Smooth muscle cell of the brain vasculature (primary cell): ENCODE results near the gene SCLT1.
"Not testable (repeated sequence)": the region's sequence is repeated elsewhere in the genome, so short reads cannot be mapped to it uniquely, and the experiment has no call there.

Experiments
- DNase-seq: peaks from one replicate; pipeline ENCODE4 v3.0.0-alpha.2; 2012; ENCODE audit warnings: low read depth, low spot score

SCLT1 gene

DNA sequence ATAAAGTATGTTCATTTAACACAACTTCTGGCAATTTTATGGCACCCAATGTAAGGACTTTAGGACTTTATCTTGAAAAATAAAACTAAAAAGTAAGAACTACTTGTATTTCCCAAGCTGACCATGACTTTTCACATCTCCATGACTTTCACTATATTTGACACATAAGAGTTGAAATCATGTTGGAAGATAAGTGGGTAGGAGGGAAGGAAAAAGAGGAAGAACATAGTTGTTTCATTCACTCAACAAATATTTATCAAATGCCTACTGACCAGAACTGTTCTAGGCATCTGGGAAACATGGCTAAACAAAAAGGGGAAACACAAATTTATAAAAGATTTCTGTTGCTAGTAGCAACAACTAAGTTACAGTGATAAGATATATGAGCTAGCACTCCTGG, 16.0 kb downstream of the SCLT1 start:
- DNase-seq, result no peak

DNA sequence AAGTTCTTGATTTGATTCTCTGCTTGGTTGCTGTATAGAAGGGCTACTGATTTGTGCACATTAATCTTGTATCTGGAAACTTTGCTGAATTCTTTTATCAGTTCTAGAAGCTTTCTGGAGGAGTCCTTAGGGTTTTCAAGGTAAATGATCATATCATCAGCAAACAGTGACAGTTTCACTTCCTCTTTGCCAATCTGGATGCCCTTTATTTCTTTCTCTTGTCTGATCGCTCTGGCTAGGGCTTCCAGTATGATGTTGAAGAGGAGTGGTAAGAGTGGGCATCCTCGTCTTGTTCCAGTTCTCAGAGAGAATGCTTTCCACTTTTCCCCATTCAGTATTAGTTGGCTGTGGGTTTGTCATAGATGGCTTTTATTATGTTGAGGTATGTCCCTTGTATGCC, 23.8 kb downstream of the SCLT1 start:
- not testable (repeated sequence) for DNase-seq

DNA sequence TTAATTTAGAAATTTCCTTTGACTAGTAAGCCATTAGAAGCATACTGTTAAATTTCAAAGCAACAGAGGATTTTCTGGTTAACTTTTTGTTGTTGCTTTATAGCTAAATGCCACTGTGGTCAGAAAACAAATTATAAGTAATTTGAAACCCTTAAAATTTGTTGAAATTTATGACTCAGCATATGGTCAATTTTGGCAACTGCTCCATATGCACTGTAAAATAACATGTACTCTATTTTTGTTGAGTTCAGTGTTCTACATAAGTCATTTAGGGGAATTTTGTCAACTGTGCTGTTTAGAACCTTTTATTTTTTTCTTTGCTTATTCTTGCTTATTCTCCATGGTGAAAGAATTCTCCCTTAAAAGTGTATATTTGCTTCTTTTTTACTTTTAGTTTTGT, 28.6 kb downstream of the SCLT1 start:
- peak; percentile 45 for DNase-seq

DNA sequence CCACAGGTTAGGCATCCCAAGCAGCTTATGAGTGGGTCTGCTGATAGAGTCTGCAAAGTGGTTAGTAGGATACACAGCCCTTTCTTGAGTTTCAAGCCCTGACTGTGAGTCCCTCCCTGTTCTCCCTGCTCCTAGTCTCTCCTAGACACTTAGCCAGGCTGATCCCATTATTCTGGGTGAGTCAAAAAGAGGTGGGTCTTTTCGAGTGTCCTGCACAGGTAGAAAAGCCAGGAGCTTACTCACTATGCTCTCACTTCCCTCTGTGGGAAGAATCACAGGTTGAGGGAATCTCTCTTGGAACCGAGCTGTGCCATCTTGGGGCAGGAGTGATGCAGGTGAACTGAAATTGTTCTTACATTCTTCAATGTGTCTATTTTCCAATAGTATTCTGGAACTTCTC, 29.7 kb downstream of the SCLT1 start:
- DNase-seq, result no peak

DNA sequence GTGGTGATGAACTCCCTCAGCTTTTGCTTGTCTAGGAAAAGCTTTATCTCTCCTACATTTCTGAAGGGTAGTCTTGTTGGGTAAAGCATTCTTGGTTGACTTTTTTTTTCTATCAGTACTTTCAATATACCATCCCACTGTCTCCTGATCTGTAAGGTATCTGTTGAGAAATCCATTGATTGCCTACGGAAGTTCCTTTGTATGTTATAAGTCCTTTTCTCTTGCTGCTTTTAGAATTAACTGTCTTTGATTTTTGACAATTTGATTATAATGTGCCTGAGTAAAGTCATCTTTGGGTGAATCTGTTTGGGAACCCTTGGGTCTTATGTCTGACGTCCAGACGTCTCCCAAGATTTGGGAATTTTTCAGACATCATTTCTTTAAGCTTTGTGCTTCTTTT, 30.8 kb downstream of the SCLT1 start:
- no peak for DNase-seq

DNA sequence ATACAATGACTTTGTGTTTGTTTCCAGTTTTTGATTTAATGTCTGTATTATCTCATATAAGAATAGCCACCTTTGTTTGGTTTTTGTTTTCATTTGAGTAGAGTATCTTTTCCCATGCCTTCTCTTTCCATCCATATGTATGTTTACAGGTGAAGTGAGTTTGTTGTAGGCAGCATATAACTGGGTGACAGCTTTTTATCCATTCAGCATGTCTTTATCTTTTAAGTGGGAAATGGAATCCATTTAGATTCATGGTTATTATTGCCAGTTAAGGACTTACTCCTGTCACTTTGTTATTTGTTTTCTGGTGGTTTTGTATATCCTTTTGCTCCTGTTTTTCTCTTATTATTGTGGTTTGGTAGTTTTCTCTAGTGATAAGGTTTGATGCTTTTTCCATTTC, 34.3 kb downstream of the SCLT1 start:
- DNase-seq, result no peak

DNA sequence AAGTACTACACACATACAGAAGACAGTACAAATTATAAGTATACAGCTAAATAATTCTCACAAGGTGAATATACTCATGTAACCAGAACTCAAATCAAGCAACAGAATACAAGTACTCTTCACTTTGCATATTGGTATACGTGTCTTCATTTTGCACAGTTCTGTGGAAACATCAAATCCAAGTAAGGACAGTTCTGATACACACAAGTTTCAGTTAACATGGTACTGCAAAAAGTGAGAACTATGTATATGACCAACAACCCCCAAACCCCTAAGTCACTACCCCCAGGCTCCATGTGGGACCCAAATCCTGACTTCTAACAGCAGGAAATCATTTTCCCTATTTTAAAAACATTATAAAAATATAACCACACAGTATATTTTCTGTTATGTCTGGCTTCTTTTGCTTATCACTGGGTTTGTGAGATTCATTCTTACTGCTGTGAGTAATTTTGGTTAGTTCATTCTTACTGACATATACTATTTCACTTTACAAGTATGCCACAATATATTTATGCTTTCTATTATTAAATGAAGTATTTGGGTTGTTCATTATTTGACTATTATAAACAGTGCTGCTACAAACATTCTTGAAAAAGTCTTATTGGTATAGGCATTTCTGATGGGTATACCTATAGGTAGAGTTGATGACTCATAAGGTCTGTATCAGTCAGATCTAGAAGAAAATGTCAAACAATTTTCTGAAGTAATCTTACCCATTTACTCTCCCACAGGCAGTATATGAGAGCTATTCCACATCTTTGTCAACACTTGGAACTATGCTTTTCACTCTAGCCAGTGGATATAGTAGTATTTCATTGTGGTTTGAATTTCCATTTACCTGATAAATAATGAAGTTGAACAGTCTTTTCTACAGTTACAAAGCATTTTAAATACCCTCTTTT, 47.0 kb downstream of the SCLT1 start:
- DNase-seq, result no peak

DNA sequence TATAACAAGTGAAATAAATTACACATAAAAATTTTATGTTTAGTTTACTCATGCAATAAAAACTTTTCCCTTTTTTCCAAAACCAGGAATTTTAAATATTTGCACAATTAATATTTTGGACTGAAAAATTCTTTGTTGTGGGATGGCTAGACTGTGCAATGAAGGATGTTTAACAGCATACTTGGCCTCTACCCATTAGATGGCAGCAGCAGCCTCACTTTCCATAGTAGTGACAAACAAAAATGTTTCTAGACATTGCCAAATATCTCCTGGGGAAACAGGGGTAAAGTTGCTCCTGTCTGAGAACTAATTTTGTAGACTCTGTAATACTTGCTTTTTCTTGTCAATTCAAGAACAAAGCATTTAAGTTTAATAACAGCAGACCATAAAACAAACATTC, 49.8 kb downstream of the SCLT1 start:
- DNase-seq, result no peak

DNA sequence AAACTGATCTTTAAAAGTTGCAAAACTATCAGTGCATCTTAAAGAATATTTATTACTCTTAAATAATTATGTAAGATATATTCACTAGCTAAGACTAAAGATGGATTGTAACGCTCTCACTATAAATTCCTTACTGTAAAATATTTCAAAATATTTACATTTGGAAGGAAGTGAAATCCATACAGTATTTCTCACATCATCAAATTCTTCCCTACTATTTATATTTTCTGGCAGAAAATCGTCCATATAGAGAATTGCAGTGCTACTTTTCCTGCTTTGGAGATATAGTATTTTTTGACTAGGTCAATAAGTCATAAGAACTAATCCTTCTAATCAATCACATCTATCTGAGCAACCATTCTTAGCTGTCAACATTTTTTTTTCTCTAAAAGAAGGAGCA, 52.9 kb downstream of the SCLT1 start:
- no peak for DNase-seq

DNA sequence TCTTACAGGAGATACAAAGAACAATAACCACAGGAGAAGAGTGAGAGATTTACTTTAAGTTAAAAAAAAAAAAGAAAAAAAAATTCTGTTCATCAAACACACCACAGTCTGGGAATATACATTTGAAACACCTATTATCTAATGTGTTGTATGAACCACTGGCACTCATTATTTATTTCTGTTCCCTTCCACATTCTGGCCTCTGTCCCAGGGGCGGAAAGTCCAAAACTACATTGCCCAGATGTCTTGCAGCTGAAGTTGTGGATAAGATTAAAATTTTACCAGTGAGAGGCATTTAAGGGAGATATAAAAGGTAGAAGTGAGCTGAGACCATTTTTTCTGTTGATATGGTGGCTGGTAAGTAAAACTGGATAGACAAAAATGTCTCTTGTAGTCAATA, 56.2 kb downstream of the SCLT1 start:
- no peak for DNase-seq

DNA sequence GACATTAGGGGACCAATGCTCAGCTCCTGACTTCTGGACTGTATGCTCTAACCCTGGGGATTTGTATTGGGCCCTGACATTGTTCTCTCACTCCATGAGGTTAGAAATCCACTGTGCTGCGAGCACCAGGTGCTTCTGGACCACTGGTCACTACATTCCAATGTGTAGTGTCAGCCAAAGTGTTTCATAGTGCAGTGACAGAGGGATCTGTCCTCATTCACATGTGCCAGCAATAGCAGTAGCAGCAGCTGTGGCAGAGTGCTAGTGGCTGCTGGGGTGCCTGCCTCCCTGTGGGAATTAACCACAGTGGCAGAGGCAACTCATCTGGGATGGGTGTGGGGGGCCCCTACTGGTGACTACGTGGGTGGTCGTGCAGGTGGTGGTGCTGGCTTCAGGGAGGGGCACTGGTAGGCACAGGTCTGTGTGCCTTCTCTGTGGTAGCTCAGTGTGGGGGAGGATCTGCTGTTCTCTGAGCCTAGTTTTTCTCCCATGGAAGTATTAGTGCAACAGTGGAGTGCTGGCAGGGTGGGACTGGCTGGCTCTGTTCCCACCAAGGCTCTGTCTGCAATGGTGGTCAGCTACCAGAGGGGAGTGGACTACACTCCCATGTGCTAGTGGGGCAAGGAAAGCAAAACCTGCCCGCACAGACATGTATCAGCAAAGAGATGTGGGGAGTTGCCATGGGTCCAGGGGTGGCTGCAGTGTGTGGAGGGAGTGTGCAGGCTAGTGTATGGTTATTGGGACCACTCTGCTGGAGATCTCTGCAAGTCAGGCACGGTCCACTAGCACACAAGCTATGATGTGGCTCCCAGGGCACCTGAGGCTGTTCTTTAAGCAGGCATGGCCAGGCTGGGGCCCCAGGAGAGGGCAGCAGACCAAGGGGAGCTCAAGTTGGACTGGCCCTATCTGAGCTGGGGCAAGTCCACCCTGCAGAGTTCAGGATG, 78.5 kb downstream of the SCLT1 start:
- DNase-seq, result no peak

DNA sequence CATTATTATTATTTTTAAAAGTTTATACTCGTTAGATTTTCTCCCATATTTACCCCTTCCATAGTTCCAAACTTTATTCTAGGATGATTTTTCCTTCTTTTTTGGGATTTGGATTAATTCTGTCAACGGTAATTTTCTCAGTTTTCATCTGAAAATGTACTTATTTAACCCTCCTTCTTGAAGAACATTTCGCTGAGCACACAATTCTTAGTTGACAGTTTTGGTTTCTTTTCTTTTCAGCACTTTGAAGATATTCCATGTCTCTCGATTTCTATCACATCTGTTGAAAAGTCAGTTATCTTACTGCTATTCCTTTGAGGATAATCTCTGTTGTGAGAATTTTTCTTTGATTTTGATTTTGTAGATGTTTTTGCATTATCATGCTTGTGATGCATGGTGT, 85.2 kb downstream of the SCLT1 start:
- no peak for DNase-seq

DNA sequence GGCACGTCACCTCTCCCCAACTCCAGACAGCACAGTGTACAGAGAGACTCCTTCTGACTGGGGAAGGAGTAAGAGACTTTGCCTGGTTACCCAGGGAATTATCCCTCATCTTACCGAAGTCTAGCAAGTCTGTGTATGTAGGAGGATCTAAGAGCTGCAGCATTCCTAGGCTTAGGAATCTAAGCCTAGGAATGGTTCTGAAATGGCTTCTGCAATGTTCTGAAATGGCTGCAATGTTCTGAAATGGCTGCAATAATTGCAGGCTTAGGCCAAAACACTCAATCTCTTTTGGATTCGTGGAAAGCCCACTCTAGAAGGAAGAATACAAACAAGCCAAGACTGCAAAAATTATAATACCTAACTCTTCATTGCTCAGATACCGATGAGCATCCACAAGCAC, 106.4 kb downstream of the SCLT1 start:
- no peak for DNase-seq

DNA sequence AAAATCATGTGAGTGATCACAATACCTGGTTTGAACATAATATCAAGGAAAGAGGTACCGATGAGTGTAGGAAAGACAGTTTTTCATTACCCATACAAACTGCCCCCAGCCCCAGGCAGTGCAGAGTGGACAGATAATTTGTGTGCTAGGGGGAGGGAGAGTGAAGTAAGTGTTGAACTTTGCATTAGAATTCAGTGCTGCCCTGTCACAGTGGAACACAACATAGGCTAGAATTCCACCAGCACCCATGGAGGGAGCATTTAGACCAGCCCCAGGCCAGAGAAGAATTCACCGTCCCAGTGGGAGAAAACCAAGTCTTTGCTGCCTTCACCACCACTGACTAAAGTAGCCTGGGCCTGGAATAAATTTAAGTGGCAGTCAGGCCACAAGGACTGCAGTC, 107.3 kb downstream of the SCLT1 start:
- DNase-seq, result no peak

DNA sequence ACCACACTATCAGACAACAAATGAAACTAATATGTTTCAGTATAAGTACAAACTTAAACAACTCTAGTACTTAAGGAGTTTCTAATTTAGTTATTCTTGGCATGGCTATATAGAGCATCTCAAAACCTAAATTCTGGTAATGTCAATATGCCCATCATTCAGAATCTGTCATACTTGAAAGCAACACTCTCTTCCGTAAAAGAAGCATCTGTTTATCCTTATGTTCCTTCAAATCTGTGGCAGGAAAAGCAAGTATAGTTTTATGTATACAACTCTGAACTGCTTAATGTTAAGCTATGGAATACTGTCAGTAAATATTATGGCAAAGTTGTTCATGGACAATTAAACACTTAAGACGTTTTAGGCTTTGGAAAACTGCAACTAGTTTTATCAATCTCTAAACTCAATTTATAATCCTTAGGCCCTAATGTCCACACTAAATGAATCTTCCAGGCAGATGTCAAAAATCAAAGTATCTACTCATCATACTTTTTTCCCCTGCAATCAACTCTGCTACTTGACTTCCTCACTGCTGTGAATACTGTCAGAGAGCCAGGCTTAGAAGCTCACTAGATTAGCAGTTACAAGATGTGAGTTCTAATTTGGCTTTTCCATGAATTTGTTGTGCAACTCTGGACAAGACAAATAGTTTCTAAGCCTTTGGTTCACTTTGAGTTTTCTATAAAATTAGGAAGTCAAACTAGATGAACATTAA, 109.4 kb downstream of the SCLT1 start:
- DNase-seq, result no peak

DNA sequence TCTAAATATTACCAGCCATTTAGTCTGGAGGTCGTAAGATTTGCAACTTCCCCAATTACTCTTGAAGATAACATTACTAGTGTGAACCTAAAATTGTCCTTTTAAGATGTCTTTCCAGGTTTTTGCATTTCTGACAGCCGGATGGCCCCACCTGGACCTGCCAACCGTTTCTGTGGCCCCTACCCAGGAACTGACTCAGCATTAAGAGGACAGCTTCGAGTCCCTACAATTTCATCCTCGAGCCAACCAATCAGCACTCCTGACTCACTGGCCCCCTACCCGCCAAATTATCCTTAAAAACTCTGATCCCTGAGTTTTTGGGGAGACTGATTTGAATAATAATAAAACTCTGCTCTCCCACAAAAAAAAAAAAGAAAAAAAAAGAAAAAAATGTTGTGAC, 112.0 kb downstream of the SCLT1 start:
- no peak for DNase-seq

DNA sequence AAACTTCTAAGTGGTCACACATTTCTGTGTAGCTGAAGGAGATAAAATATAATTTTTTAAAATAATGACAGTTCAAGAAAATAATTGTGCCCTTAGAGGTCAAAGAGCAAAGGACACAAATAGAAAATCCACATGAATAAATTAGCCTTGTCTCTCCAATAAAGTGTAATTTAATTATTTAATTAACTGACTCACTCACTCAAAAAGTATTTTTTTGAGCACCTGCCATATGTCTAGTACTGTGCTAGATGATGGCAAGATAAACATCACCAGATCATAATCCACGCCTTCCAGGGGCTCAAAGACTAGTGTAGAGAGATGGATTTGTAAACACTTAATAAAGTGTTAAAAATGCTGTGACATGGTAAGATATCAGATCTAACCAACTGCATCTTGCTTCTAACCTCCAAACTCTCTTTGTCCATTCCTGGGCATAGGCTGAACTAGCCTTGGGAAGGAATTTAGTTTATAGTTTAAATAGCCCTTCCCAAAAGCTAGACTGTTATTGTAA, 112.5 kb downstream of the SCLT1 start:
- DNase-seq, result no peak

DNA sequence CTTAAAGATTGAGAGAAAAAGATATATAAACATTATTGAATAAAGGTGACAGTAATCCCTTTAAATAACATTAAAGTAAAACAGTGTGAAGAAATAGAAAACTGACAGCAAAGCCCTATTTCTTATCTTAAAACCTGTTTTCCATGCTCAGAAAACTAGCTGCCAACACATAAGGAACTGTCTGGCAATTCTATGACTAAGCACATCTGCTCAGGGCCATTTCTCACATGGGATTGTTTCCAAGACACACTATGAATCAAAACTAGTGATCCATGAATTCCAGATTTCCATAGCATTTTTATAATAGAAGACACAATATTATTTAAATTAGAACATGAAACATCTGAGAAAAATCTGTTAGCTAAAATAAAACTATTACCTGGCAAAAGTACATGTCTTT, 113.4 kb downstream of the SCLT1 start:
- DNase-seq, result peak; percentile 9

DNA sequence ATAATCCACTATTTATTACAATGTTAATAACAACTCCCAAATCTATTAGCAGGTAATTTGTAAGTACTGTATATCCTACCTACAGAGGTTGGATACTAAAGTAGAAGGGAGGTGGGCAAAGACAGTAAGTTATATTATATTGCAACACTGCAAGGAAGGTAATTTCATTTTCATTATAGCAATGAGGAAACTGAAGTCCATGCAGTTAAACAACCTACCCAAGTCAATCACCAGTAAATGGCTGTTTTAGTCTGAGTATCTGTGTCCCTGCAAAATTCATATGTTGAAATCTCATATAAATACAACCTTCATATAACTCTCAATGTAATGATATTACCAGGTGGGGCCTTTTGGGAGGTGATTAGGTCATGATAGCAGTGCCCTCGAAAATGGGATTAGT, 114.4 kb downstream of the SCLT1 start:
- DNase-seq, result no peak

DNA sequence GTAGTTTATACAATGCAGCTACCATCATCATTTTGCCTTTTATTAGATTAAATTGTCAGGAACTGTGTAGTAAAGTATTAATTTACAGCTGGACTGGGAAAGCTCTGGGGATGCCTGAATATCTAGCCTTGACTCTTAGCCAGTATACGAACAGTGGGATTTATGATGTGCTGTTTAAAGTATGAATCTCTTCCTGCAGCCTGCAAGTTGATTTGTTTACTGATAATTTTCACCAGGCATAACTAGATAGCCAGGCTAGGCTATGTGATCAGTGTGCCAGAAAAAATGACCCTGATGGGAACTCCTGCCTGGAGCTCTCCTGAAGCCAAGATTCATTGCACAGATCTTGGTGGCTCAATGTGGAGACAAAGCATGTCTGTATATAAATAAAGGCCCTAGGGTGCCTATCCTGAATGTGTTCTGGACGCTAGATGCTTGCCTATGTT, 119.2 kb downstream of the SCLT1 start:
- DNase-seq, result peak; percentile 31

DNA sequence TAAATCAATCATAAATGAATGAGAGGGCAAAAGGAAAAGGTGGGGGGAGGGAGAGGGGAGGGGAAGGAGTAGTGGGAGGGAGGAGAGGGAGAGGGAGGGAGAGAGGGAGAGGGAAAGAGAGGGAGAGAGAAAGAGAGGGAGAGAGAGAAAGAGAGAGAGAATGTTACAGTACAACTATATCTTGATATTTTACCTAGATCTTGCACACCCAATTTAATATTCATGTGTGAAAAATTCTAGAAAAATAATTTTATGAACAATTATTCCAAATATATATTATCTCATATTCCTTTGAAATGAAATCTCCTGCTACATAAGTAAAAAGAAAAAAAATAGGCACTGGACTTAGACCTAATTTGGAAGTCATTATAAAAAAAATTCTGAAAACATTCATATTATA, 120.0 kb downstream of the SCLT1 start:
- no peak for DNase-seq

DNA sequence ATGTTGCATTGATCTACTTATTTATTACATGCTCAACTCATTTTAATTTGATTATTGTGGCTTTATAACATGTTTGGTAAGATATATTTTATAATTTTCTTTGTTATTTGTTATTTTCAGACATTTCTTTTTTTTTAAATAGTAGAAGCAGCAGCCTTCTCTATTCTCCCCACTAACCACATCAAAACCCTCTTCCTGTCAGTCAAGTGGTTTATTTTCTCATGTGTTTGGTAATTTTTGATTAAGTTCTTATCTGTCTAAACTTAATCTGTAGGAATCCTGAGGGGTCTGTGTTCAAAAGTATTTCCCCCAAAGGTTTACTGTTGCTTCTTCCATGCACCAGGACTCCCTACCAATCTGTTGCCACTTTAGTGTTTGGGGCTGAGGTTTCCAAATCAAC, 131.9 kb downstream of the SCLT1 start:
- no peak for DNase-seq
